Fibroblast of the aortic adventitia (primary cell): ENCODE data around the gene PLPP1. TPM values are rescaled to one million over a fixed set of nuclear protein-coding genes. Genes with fewer than 3 reads are reported as not detected.

Experiments
- DNase-seq: peaks from one replicate; pipeline ENCODE4 v3.0.0-alpha.2; 2010; ENCODE audit warnings: low read depth
- H3K4me3 ChIP-seq: 2 replicates; pipeline ENCODE4 v1.5.1; 2011; ENCODE audit warnings: low read depth, mild to moderate bottlenecking, control low read depth, low read length, moderate library complexity
- CTCF ChIP-seq: IDR thresholded peaks from 2 replicates; pipeline ENCODE4 v1.5.1; 2011; ENCODE audit warnings: mild to moderate bottlenecking, low read length, control low read depth, inconsistent platforms; ENCODE audit not compliant: insufficient read depth
- total RNA-seq: library from RNA; depleted of rRNA; stranded (reverse); fragments of >200 nt; gene quantifications from 2 replicates; pipeline ENCODE4 v1.2.3, GENCODE V29; 2012; ENCODE audit warnings: low replicate concordance

PLPP1 gene
- total RNA-seq, 1 donor, result 71.8 TPM

GRCh38 chr5:55421074-55421529 is 113.7 kb downstream of the PLPP1 start:
- H3K4me3 ChIP-seq, result no peak overlapping the region
- DNase-seq, result no peak
- TF ChIP-seq CTCF, result no peak

- H3K4me3 ChIP-seq, result no peak overlapping the region
- no peak for TF ChIP-seq CTCF
- peak; percentile 58 for DNase-seq
Measured at GRCh38 chr5:55418994-55419968, 115.5 kb downstream of the PLPP1 start.

GRCh38 chr5:55416306-55416705 is 118.5 kb downstream of the PLPP1 start:
- no peak for TF ChIP-seq CTCF
- no peak for DNase-seq
- H3K4me3 ChIP-seq, result no peak overlapping the region

GRCh38 chr5:55415071-55415470 is 119.7 kb downstream of the PLPP1 start:
- no peak overlapping the region for H3K4me3 ChIP-seq
- TF ChIP-seq CTCF, result no peak
- peak; percentile 33 for DNase-seq

GRCh38 chr5:55413644-55414043 is 121.1 kb downstream of the PLPP1 start:
- DNase-seq, result no peak
- H3K4me3 ChIP-seq, result no peak overlapping the region
- no peak for TF ChIP-seq CTCF

- H3K4me3 ChIP-seq, result no peak overlapping the region
- no peak for DNase-seq
- TF ChIP-seq CTCF, result no peak
Measured at GRCh38 chr5:55411876-55412275, 122.9 kb downstream of the PLPP1 start.
